Measurements from ENCODE around the gene ADAM19. TPM values are rescaled to one million over a fixed set of nuclear protein-coding genes. Genes with fewer than 3 reads are reported as not detected.

ADAM19 gene
- total RNA-seq, 4 donors from 2014 or later, result 2.4 to 25.6 (median 15.3) TPM

DNA sequence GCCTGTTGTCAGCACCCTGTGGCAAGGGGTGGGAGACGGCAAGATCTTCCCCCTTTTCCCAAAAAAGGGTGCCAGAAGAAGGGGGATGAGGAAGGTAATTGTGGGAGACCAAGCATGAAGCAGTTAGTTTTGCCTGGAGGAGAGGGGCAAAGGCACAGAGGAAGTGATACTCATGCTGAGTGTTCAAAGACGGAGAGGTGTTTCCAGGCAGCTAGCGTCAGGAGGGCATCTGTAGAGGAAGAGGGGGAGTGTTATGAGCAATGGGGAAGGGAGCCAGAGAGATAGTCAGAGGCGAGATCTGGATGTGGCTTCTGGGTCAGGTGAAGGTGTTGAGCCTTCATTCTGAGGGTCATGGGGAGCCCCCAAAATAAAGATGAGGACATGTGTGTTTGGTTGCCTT, 26.9 kb upstream of the ADAM19 start:
- no peak for TF ChIP-seq POLR2A (IDR thresholded peaks at IDR 0.05)
- TF ChIP-seq, protein P1, sequence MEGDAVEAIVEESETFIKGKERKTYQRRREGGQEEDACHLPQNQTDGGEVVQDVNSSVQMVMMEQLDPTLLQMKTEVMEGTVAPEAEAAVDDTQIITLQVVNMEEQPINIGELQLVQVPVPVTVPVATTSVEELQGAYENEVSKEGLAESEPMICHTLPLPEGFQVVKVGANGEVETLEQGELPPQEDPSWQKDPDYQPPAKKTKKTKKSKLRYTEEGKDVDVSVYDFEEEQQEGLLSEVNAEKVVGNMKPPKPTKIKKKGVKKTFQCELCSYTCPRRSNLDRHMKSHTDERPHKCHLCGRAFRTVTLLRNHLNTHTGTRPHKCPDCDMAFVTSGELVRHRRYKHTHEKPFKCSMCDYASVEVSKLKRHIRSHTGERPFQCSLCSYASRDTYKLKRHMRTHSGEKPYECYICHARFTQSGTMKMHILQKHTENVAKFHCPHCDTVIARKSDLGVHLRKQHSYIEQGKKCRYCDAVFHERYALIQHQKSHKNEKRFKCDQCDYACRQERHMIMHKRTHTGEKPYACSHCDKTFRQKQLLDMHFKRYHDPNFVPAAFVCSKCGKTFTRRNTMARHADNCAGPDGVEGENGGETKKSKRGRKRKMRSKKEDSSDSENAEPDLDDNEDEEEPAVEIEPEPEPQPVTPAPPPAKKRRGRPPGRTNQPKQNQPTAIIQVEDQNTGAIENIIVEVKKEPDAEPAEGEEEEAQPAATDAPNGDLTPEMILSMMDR (IDR thresholded peaks at IDR 0.05), result no peak
- Histone ChIP-seq H3K9me3 (no peaks in the 10 kb centered on the region), H3K4me3 (no peak overlapping the region), H3K27me3 (no peaks in the 10 kb centered on the region), H3K36me3 (no peaks in the 10 kb centered on the region), H3K27ac (no peak overlapping the region), H3K4me1 (no peaks in the 10 kb centered on the region)
- DNase-seq, result no peak
- intact Hi-C loops (cut with DNase I; ENCODE audit: low total_unique reads), result no loop called here

DNA sequence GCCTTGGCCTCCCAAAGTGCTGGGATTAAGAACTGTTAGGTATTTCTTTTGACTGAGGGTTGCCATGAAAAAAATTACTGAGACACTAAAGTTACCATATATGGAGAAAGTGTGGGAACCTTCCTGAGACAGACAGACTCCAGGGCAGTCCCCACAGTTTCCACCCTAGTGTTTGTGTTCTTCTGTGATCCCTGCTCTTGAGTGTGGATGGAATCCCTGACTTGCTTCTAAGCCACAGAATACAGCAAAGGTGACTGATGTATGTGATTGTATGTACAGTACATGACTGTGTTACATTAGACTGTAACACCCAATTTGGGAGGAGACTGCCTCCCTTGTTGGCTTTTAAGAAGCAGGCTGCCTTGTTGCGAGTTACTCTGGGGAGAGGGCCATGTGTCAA, 24.7 kb upstream of the ADAM19 start:
- intact Hi-C loops (cut with DNase I; ENCODE audit: low total_unique reads), result no loop called here
- Histone ChIP-seq H3K27ac (no peak overlapping the region), H3K27me3 (no peaks in the 10 kb centered on the region), H3K4me1 (no peaks in the 10 kb centered on the region), H3K36me3 (no peaks in the 10 kb centered on the region), H3K4me3 (no peak overlapping the region), H3K9me3 (no peaks in the 10 kb centered on the region)
- DNase-seq, result no peak
- TF ChIP-seq POLR2A (IDR thresholded peaks at IDR 0.05), result no peak
- TF ChIP-seq, protein P1 (IDR thresholded peaks at IDR 0.05), result no peak

DNA sequence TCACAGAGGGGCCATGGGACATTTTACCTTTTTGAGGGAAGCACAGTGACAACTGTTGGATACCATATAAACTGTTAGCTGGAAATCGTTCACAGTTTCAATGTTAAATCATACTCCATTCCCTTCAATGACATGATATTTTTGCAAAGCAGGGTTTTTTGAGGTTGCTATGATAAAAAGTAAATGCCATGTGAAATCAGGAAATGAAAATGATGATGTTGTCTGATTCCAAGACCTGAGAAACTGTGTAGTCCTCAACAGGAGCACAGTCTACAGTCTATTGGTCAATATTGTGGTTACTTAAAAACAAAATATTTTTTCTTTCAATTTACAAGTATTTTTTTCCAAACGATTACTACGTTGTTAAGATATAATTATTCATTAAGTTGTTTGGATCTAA, 24.0 kb upstream of the ADAM19 start:
- no peak overlapping the region for H3K4me3 ChIP-seq
- H3K9me3 ChIP-seq, result no peaks in the 10 kb centered on the region
- H3K36me3 ChIP-seq, result no peaks in the 10 kb centered on the region
- intact Hi-C loops (cut with DNase I; ENCODE audit: low total_unique reads), result no loop called here
- no peak for TF ChIP-seq POLR2A (IDR thresholded peaks at IDR 0.05)
- TF ChIP-seq, protein P1 (IDR thresholded peaks at IDR 0.05), result no peak
- no peaks in the 10 kb centered on the region for H3K27me3 ChIP-seq
- no peaks in the 10 kb centered on the region for H3K4me1 ChIP-seq
- H3K27ac ChIP-seq, result no peak overlapping the region
- DNase-seq, result no peak

DNA sequence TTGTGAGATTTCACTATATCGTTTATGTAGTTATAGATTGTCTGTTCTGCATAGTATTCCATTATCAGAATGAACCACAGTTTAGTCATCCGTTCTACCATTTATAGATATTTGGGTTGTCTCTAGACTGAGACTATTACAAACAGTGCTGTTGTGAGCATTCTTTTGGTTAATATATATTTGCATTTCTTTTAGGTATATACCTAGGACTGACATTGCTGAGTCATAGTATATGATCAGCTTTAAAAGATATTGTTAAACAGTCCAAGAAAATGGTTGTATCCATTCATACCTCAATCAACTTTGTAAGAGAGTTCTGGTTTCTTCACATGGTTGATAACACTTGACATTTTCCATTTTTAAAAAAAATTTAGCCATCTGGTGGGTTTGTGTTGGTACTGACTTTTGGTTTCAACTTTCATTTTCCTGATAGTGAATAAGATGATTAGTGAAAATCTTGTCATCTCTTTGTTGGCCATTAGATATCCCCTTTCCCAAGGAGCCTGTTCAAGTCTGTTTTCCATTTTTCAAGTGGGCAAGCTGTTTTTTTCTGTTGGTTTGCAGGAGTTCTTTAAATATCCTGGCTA, 22.9 kb upstream of the ADAM19 start:
- no peaks in the 10 kb centered on the region for H3K36me3 ChIP-seq
- no peaks in the 10 kb centered on the region for H3K4me1 ChIP-seq
- H3K27ac ChIP-seq, result no peak overlapping the region
- no peak overlapping the region for H3K4me3 ChIP-seq
- TF ChIP-seq POLR2A (IDR thresholded peaks at IDR 0.05), result no peak
- TF ChIP-seq, protein P1 (IDR thresholded peaks at IDR 0.05), result no peak
- no peaks in the 10 kb centered on the region for H3K9me3 ChIP-seq
- no peak for DNase-seq
- intact Hi-C loops (cut with DNase I; ENCODE audit: low total_unique reads), result no loop called here
- no peaks in the 10 kb centered on the region for H3K27me3 ChIP-seq

DNA sequence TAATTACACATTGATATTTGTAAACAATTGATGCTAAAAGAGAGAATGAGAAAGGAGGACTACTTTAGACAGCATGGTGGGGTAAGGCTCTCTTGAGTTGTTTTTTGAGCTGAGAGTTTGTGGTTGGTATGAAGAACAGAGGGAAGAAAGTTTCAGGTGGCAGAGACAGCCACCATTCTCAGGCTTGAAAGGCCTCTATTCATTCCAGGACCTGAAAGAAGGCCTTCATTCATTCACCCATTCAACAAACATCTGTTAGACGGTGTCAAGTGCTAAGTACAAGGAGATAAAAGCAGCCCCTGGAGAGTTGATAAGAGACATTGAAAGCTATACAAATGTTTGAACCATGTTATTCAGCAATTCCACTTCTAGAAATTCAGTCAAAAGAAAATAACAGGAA, 21.7 kb upstream of the ADAM19 start:
- Histone ChIP-seq H3K36me3 (no peaks in the 10 kb centered on the region), H3K4me3 (no peak overlapping the region), H3K9me3 (no peaks in the 10 kb centered on the region), H3K27ac (no peak overlapping the region), H3K27me3 (no peaks in the 10 kb centered on the region), H3K4me1 (no peaks in the 10 kb centered on the region)
- intact Hi-C loops (cut with DNase I; ENCODE audit: low total_unique reads), result no loop called here
- TF ChIP-seq POLR2A (IDR thresholded peaks at IDR 0.05), result no peak
- TF ChIP-seq, protein P1 (IDR thresholded peaks at IDR 0.05), result no peak
- DNase-seq, result no peak

Measured in uterus (tissue), 4 donors.